Gastroesophageal sphincter (tissue), 3 donors: ENCODE measurements around the gene RIN2.

Experiments used
- EP300 ChIP-seq: sonication (generic); formaldehyde crosslinking; IDR thresholded peaks from one replicate; pipeline ENCODE4 v1.6.1; 2017; ENCODE audit warnings: antibody characterized with exemption, mild to moderate bottlenecking
- TF ChIP-seq, protein P1 (sequence below), 4 experiments: fragments of 200-600 bp in 2 of 4; fragments of 450-650 bp in 2 of 4; sonication (generic) in 1 of 4; IDR thresholded peaks; one replicate each; pipeline ENCODE4 v1.5.1; 2017 to 2019; ENCODE audit warnings: antibody characterized with exemption in 4 of 4, mild to moderate bottlenecking in 2 of 4, moderate library complexity in 2 of 4

DNA sequence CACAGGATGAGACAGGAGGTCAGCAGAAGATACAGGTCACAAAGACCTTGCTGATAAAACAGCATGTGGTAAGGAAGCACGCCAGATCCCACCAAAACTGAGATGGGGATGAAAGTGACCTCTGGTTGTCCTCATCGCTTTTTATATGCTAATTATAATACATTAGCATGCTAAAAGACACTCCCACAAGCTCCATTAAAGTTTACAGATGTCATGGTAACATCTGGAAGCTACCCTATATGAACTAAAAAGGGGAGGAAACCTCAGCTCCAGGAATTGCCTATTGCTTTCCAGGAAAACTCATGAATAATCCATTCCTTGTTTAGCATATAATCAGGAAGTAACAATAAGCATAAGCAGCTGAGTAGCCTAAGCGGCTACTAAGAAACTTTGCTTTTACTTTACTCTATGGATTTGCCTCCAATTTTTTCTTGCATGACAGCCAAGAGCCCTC is 8.4 kb upstream of the RIN2 start:
- TF ChIP-seq, protein P1, sequence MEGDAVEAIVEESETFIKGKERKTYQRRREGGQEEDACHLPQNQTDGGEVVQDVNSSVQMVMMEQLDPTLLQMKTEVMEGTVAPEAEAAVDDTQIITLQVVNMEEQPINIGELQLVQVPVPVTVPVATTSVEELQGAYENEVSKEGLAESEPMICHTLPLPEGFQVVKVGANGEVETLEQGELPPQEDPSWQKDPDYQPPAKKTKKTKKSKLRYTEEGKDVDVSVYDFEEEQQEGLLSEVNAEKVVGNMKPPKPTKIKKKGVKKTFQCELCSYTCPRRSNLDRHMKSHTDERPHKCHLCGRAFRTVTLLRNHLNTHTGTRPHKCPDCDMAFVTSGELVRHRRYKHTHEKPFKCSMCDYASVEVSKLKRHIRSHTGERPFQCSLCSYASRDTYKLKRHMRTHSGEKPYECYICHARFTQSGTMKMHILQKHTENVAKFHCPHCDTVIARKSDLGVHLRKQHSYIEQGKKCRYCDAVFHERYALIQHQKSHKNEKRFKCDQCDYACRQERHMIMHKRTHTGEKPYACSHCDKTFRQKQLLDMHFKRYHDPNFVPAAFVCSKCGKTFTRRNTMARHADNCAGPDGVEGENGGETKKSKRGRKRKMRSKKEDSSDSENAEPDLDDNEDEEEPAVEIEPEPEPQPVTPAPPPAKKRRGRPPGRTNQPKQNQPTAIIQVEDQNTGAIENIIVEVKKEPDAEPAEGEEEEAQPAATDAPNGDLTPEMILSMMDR (IDR thresholded peaks at IDR 0.05): no peak
- no peak for TF ChIP-seq EP300
